ENCODE measurements around the gene DNAAF3.

GRCh38 chr19:55146078-55146704 lies 20.2 kb downstream of the DNAAF3 start:
- peak in 1 of 2 donors; percentile 56 for TF ChIP-seq CTCF (IDR thresholded peaks at IDR 0.05)
- TF ChIP-seq EP300 (IDR thresholded peaks at IDR 0.05), result no peak
- TF ChIP-seq POLR2AphosphoS5 (IDR thresholded peaks at IDR 0.05), result no peak

All from suprapubic skin (tissue), 4 donors.